ENCODE data around the gene SOX5. TPM values are rescaled to one million over a fixed set of nuclear protein-coding genes. Genes with fewer than 3 reads are reported as not detected.
"Not testable (repeated sequence)": the region's sequence is repeated elsewhere in the genome, so short reads cannot be mapped to it uniquely, and the experiment has no call there.

Gene SOX5
- polyA plus RNA-seq, 4 donors, result 7.1 to 9.0 (median 7.9) TPM

- DNase-seq (ENCODE audit: low read depth in 4 of 4, low spot score in 3 of 4), result no peak
Measured at GRCh38 chr12:23504641-23505399, 444.6 kb downstream of the SOX5 start.

GRCh38 chr12:23504043-23504442 lies 445.4 kb downstream of the SOX5 start:
- DNase-seq (ENCODE audit: low read depth in 4 of 4, low spot score in 3 of 4), result no peak

- no peak for DNase-seq (ENCODE audit: low read depth in 4 of 4, low spot score in 3 of 4)
Measured at GRCh38 chr12:23503544-23503943, 445.9 kb downstream of the SOX5 start.

- DNase-seq (ENCODE audit: low read depth in 4 of 4, low spot score in 3 of 4), result no peak
Measured at GRCh38 chr12:23502259-23502658, 447.2 kb downstream of the SOX5 start.

GRCh38 chr12:23495472-23495871 lies 454.0 kb downstream of the SOX5 start:
- no peak for DNase-seq (ENCODE audit: low read depth in 4 of 4, low spot score in 3 of 4)

- no peak for DNase-seq (ENCODE audit: low read depth in 4 of 4, low spot score in 3 of 4)
Measured at GRCh38 chr12:23493672-23494071, 455.8 kb downstream of the SOX5 start.

- DNase-seq (ENCODE audit: low read depth in 4 of 4, low spot score in 3 of 4), result not testable (repeated sequence)
Measured at GRCh38 chr12:23491029-23491428, 458.4 kb downstream of the SOX5 start.

- DNase-seq (ENCODE audit: low read depth in 4 of 4, low spot score in 3 of 4), result no peak
Measured at GRCh38 chr12:23488130-23488529, 461.3 kb downstream of the SOX5 start.

- no peak for DNase-seq (ENCODE audit: low read depth in 4 of 4, low spot score in 3 of 4)
Measured at GRCh38 chr12:23484238-23484637, 465.2 kb downstream of the SOX5 start.

- no peak for DNase-seq (ENCODE audit: low read depth in 4 of 4, low spot score in 3 of 4)
Measured at GRCh38 chr12:23482571-23482970, 466.9 kb downstream of the SOX5 start.
